Testis (tissue), 3 donors: ENCODE results near the gene SMAP1. TPM values are rescaled to one million over a fixed set of nuclear protein-coding genes. Genes with fewer than 3 reads are reported as not detected.

Source experiments
- DNase-seq: peaks from one replicate; pipeline ENCODE4 v3.0.0-alpha.2; 2019
- H3K27ac ChIP-seq, 2 donors: fragments of 200-600 bp; sonication (generic); one replicate each; pipeline ENCODE4 v1.5.1; 2019
- H3K27me3 ChIP-seq: fragments of 200-600 bp; sonication (generic); one replicate; pipeline ENCODE4 v1.5.1; 2019
- H3K36me3 ChIP-seq: fragments of 200-600 bp; sonication (generic); one replicate; pipeline ENCODE4 v1.5.1; 2017; ENCODE audit warnings: low read depth; ENCODE audit errors: missing control alignments
- H3K4me1 ChIP-seq: fragments of 200-600 bp; sonication (generic); one replicate; pipeline ENCODE4 v1.5.1; 2019
- H3K4me3 ChIP-seq, 2 donors: fragments of 200-600 bp; sonication (generic); one replicate each; pipeline ENCODE4 v1.5.1; 2017 to 2019
- H3K9me3 ChIP-seq: fragments of 200-600 bp; sonication (generic); one replicate; pipeline ENCODE4 v1.5.1; 2017
- CTCF ChIP-seq, 3 experiments: fragments of 450-650 bp in 2 of 3; fragments of 200-600 bp in 1 of 3; sonication (generic) in 1 of 3; IDR thresholded peaks; one replicate each; pipeline ENCODE4 v1.5.1; 2016 to 2019; ENCODE audit warnings: antibody characterized with exemption in 3 of 3, mild to moderate bottlenecking in 2 of 3, moderate library complexity in 1 of 3
- POLR2A ChIP-seq: fragments of 450-650 bp; IDR thresholded peaks from one replicate; pipeline ENCODE4 v1.6.1; 2017; ENCODE audit warnings: antibody characterized with exemption, mild to moderate bottlenecking, moderate library complexity
- WGBS, 2 donors: methylation state at CpG; one replicate each; pipeline ENCODE4 v1.1.5; 2018; 5-methylcytosine and 5-hydroxymethylcytosine counted together
- intact Hi-C: fragments of 100-400 bp; cut with DNase I; formaldehyde crosslinking; loops from one replicate; pipeline ENCODE4 v1.15.1; 2023; ENCODE audit warnings: low total_unique reads
- polyA plus RNA-seq: library from polyadenylated mRNA; stranded (reverse); fragments of 350-450 nt; fragmentation: Illumina TruSeq; extraction: RNeasy Lipid Tissue Mini Kit (QIAGEN cat#74804); gene quantifications from one replicate; pipeline ENCODE4 v1.2.3, GENCODE V29; 2014; ENCODE audit warnings: low read depth, low replicate concordance; ENCODE audit not compliant: insufficient read depth
- total RNA-seq, 2 donors: library from RNA; depleted of rRNA; stranded (reverse); fragments of >200 nt; gene quantifications; one replicate each; pipeline ENCODE4 v1.2.3, GENCODE V29; 2016

Gene SMAP1
- total and polyA plus RNA-seq, 3 donors from 2014 or later, result 36.1 to 43.3 (median 41.6) TPM

GRCh38 chr6:70889270-70889669 is 221.6 kb downstream of the SMAP1 start:
- H3K27me3 ChIP-seq, result no peaks in the 10 kb centered on the region
- TF ChIP-seq CTCF (IDR thresholded peaks at IDR 0.05) (no peak), POLR2A (no peak)
- no peaks in the 10 kb centered on the region for H3K4me1 ChIP-seq
- intact Hi-C loops, result loop anchor here (10.0 kb wide), 1 partner anchor 184 kb away; no protein-coding TSS in a partner anchor
- H3K36me3 ChIP-seq, result no peaks in the 10 kb centered on the region
- H3K27ac ChIP-seq, result no peak overlapping the region
- DNase-seq, result no peak
- WGBS, 2 donors, result 94% methylated on average over 7 of the region's 7 CpGs
- no peaks in the 10 kb centered on the region for H3K9me3 ChIP-seq
- H3K4me3 ChIP-seq, result no peak overlapping the region

GRCh38 chr6:70894001-70894400 is 226.3 kb downstream of the SMAP1 start:
- 91 to 99% methylated on average over 12 of the region's 12 CpGs for WGBS, 2 donors
- DNase-seq, result no peak
- H3K27ac ChIP-seq, result no peak overlapping the region
- intact Hi-C loops, result no loop called here
- TF ChIP-seq POLR2A, result no peak
- no peak for TF ChIP-seq CTCF (IDR thresholded peaks at IDR 0.05)
- no peaks in the 10 kb centered on the region for H3K9me3 ChIP-seq
- H3K36me3 ChIP-seq, result no peaks in the 10 kb centered on the region
- no peaks in the 10 kb centered on the region for H3K27me3 ChIP-seq
- no peaks in the 10 kb centered on the region for H3K4me1 ChIP-seq
- no peak overlapping the region for H3K4me3 ChIP-seq

GRCh38 chr6:70900047-70900446 is 232.4 kb downstream of the SMAP1 start:
- Histone ChIP-seq H3K9me3 (no peaks in the 10 kb centered on the region), H3K4me3 (no peak overlapping the region), H3K36me3 (no peaks in the 10 kb centered on the region), H3K4me1 (no peaks in the 10 kb centered on the region), H3K27ac (no peak overlapping the region), H3K27me3 (no peaks in the 10 kb centered on the region)
- WGBS, 2 donors, result 71 to 95% methylated on average over 2 of the region's 2 CpGs
- DNase-seq, result no peak
- intact Hi-C loops, result no loop called here
- TF ChIP-seq POLR2A, result no peak
- TF ChIP-seq CTCF (IDR thresholded peaks at IDR 0.05), result no peak

- H3K27ac ChIP-seq, result no peak overlapping the region
- H3K4me3 ChIP-seq, result no peak overlapping the region
- DNase-seq, result no peak
- TF ChIP-seq POLR2A (no peak), CTCF (IDR thresholded peaks at IDR 0.05) (peak in 1 of 3 experiments; percentile 20)
- intact Hi-C loops, result no loop called here
- H3K9me3 ChIP-seq, result no peaks in the 10 kb centered on the region
- 84 to 95% methylated on average over 3 of the region's 3 CpGs for WGBS, 2 donors
- H3K4me1 ChIP-seq, result no peaks in the 10 kb centered on the region
- no peaks in the 10 kb centered on the region for H3K36me3 ChIP-seq
- no peaks in the 10 kb centered on the region for H3K27me3 ChIP-seq
These were observed 233.6 kb downstream of the SMAP1 start for GRCh38 chr6:70901324-70901723.

- no peaks in the 10 kb centered on the region for H3K27me3 ChIP-seq
- H3K9me3 ChIP-seq, result no peaks in the 10 kb centered on the region
- H3K4me3 ChIP-seq, result no peak overlapping the region
- no peak for TF ChIP-seq POLR2A
- TF ChIP-seq CTCF (IDR thresholded peaks at IDR 0.05), result no peak
- 74 to 79% methylated on average over 2 of the region's 2 CpGs for WGBS, 2 donors
- no peak overlapping the region for H3K27ac ChIP-seq
- H3K36me3 ChIP-seq, result no peaks in the 10 kb centered on the region
- no peaks in the 10 kb centered on the region for H3K4me1 ChIP-seq
- DNase-seq, result no peak
- intact Hi-C loops, result no loop called here
These were observed 236.2 kb downstream of the SMAP1 start for GRCh38 chr6:70903665-70904452.
